Lower lobe of right lung (tissue), 2 donors: Measurements from ENCODE around the gene MYH16. TPM values are rescaled to one million over a fixed set of nuclear protein-coding genes. Genes with fewer than 3 reads are reported as not detected.
"Not testable (repeated sequence)": the region's sequence is repeated elsewhere in the genome, so short reads cannot be mapped to it uniquely, and the experiment has no call there.

ENCODE experiments used
- ATAC-seq, 2 donors: fragments of 200-7000 bp; cut with Tn5 transposase; one replicate each; pipeline ENCODE4 v1.9.1; 2020 to 2022; ENCODE audit warnings: mild to moderate bottlenecking in 2 of 2, moderate library complexity in 2 of 2
- DNase-seq: peaks from one replicate; pipeline ENCODE4 v3.0.0-alpha.2; 2020
- H3K27ac ChIP-seq: fragments of 200-600 bp; one replicate; pipeline ENCODE4 v1.8.0; 2022
- H3K27me3 ChIP-seq: fragments of 200-600 bp; one replicate; pipeline ENCODE4 v1.8.0; 2022; ENCODE audit warnings: low read depth
- H3K36me3 ChIP-seq: fragments of 200-600 bp; one replicate; pipeline ENCODE4 v1.8.0; 2022; ENCODE audit warnings: mild to moderate bottlenecking
- H3K4me1 ChIP-seq: fragments of 200-600 bp; one replicate; pipeline ENCODE4 v1.8.0; 2022
- H3K4me3 ChIP-seq: fragments of 200-600 bp; one replicate; pipeline ENCODE4 v1.8.0; 2022; ENCODE audit warnings: mild to moderate bottlenecking
- H3K9me3 ChIP-seq: fragments of 200-600 bp; one replicate; pipeline ENCODE4 v1.8.0; 2022
- CTCF ChIP-seq: fragments of 200-600 bp; IDR thresholded peaks from one replicate; pipeline ENCODE4 v1.8.0; 2022; ENCODE audit warnings: antibody characterized with exemption, mild to moderate bottlenecking
- intact Hi-C: fragments of 100-400 bp; cut with DNase I; formaldehyde crosslinking; loops from one replicate; pipeline ENCODE4 v1.11.0; 2022
- total RNA-seq: library from RNA; stranded (reverse); fragmentation: NEBNext Ultra II Directional; extraction: Animal tissue kit (Norgen Biotek cat#: 25700); gene quantifications from one replicate; pipeline ENCODE4 v1.2.1, GENCODE V29; 2021
- donor health status: DM: no; HTN: yes; CAD: no; lungs with severe emphysema.

MYH16 gene
- total RNA-seq, 1 donor from 2014 or later, result not detected

- Histone ChIP-seq H3K4me3 (no peak overlapping the region), H3K4me1 (no peaks in the 10 kb centered on the region), H3K9me3 (no peaks in the 10 kb centered on the region), H3K27ac (no peak overlapping the region), H3K27me3 (no peaks in the 10 kb centered on the region), H3K36me3 (no peaks in the 10 kb centered on the region)
- TF ChIP-seq CTCF, result no peak
- intact Hi-C loops, result no loop called here
- no peak for ATAC-seq
- no peak for DNase-seq
These were observed 16.5 kb downstream of the MYH16 start for GRCh38 chr7:99289185-99289584.

- ATAC-seq, H3K27me3 ChIP-seq, H3K27ac ChIP-seq, intact Hi-C loops, DNase-seq, H3K36me3 ChIP-seq, H3K4me1 ChIP-seq, H3K4me3 ChIP-seq, H3K9me3 ChIP-seq: not testable (repeated sequence)
These were observed 17.5 kb downstream of the MYH16 start for GRCh38 chr7:99290148-99290547.

DNA sequence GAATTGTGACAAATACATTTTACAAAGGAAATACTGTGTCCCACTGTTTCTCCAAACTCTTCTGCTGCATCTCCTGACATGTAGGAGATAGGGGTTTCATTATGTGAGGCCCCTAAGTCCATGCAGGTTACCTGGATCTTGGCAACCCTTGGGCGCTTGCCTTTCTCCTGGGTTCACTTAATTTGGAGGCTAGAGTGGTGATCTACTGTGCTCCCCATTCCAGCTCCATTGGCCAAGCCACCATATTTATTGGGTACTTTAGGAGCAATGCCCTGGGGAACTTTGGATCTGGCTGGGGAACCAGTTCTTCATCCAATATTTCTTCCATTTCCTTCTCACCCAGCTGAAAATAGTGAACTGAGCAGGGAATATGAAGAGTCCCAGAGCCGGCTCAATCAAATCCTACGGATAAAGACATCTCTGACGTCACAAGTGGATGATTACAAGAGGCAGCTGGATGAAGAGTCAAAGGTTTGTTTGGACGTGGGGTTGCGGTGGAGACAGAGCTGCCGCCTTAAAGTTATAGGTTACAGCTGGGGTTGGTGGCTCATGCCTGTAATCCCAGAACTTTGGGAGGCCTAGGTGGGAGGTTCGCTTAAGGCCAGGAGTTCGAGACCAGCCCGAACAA is 18.5 kb downstream of the MYH16 start:
- Histone ChIP-seq H3K4me1 (no peaks in the 10 kb centered on the region), H3K36me3 (no peaks in the 10 kb centered on the region), H3K27ac (no peak overlapping the region), H3K27me3 (no peaks in the 10 kb centered on the region), H3K9me3 (no peaks in the 10 kb centered on the region), H3K4me3 (no peak overlapping the region)
- intact Hi-C loops, result no loop called here
- no peak for TF ChIP-seq CTCF
- ATAC-seq (peak in 1 of 2 donors; percentile 34), DNase-seq (no peak)

GRCh38 chr7:99292127-99292526 is 19.5 kb downstream of the MYH16 start:
- TF ChIP-seq CTCF, result no peak
- H3K4me3 ChIP-seq, result no peak overlapping the region
- no peaks in the 10 kb centered on the region for H3K4me1 ChIP-seq
- ATAC-seq (no peak), DNase-seq (no peak)
- H3K36me3 ChIP-seq, result no peaks in the 10 kb centered on the region
- H3K27me3 ChIP-seq, result no peaks in the 10 kb centered on the region
- H3K9me3 ChIP-seq, result no peaks in the 10 kb centered on the region
- intact Hi-C loops, result no loop called here
- no peak overlapping the region for H3K27ac ChIP-seq

DNA sequence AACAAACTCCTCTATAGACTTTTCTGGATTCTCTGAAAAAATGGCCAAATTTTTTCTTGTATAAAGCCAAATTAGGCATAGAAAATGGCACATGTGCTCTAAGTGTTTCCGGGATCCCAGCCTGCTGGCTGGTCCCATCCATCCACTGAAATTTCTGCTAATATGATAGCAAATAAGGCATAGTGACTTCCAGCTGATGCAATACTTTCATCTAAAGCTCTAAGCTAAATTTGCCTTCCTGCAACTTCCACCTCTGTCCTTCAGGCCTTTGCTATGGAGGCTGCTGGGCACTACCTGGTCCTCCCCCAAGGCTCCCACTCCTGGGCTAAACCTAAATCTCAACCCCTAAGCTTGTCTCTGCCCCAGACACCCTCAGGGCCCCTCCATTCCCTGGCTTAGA is 20.5 kb downstream of the MYH16 start:
- intact Hi-C loops, result no loop called here
- ATAC-seq, result no peak
- Histone ChIP-seq H3K4me1 (no peaks in the 10 kb centered on the region), H3K27ac (no peak overlapping the region), H3K27me3 (no peaks in the 10 kb centered on the region), H3K36me3 (no peaks in the 10 kb centered on the region), H3K4me3 (no peak overlapping the region), H3K9me3 (no peaks in the 10 kb centered on the region)
- no peak for TF ChIP-seq CTCF
- no peak for DNase-seq

DNA sequence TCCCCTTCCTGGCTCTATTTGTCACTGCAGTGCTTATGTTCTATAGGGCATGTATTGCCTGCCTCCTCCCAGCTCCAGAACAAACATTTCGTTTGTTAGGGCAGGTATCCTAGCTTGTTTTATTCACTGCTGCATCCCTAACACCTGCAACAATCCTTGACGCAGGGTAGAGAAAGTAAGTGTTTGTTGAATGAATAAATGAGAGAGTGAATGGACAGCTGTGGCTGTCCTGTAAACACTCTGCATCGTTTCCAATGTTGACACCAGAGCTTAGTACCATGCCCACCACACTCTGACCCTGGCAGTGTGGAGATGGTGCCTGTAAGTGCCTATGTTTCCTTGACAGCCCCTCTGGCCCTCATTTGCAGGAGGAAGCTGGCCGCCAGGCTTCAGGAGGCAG is 21.0 kb downstream of the MYH16 start:
- no peaks in the 10 kb centered on the region for H3K4me1 ChIP-seq
- no peaks in the 10 kb centered on the region for H3K36me3 ChIP-seq
- H3K27me3 ChIP-seq, result no peaks in the 10 kb centered on the region
- intact Hi-C loops, result no loop called here
- H3K4me3 ChIP-seq, result no peak overlapping the region
- TF ChIP-seq CTCF, result no peak
- no peak overlapping the region for H3K27ac ChIP-seq
- H3K9me3 ChIP-seq, result no peaks in the 10 kb centered on the region
- DNase-seq, result no peak
- ATAC-seq, result no peak
